GM21526 (cell line): ENCODE measurements around the gene TMEM150C.
"Not testable (repeated sequence)": the region's sequence is repeated elsewhere in the genome, so short reads cannot be mapped to it uniquely, and the experiment has no call there.

Source experiments
- ATAC-seq: cut with Tn5 transposase; IDR thresholded peaks from one replicate; pipeline ENCODE4 v1.9.1; 2021; ENCODE audit warnings: moderate library complexity; ENCODE audit not compliant: unreplicated experiment, low FRiP score

Gene TMEM150C

DNA sequence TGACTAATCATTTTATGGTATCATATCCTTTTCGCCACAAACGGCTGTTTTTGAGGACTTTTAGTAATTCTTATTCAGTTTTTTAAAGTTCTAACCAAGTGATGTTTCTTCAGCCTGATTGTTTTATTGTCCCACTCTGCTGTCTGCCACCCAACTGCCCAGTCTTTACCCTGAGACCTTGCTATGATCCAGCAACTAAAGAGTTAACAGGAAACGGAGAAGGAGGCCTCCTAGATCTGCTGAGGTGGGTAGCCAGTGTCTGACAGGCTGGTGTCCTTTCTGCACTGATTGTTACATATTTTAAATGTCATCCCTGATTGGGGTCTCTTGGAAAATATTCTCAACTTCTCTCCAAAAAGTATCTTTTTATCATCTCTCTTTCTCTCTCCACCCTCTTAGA lies 7.9 kb upstream of the TMEM150C start:
- ATAC-seq: no peak

DNA sequence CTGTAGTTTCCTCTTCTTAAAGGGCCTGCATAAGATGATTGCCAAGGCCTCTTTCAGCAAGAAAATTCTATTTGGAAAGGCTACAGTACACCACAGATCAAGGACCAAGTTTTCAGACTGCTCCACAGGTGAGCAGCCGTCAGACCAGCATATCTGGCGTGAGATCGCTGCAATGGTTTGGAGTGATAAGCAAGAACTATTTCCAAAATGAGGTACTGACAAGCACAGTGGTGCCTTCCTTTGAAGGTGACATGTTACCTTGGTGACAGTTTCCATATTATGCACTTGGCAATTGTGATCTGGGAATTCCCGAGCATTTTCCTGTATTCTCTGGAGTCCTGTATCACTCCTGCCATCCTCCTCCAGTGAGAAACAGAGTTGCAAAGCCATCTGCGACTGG lies 7.3 kb upstream of the TMEM150C start:
- no peak for ATAC-seq

DNA sequence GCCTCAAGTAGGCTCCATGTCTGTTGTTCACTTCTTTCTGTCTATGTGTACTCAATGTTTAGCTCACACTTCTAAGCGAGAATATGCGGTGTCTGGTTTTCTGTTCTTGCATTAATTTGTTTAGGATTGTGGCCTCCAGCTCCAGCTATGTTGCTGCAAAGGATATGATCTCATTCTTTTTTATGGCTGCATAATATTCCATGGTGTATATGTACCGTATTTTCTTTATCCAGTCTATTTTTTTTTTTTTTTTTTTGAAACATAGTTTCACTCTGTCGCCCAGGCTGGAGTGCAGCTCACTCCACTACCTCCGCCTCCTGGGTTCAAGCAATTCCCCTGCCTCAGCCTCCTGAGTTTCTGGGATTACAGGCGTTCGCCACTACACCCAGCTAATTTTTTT lies 5.7 kb upstream of the TMEM150C start:
- no peak for ATAC-seq

DNA sequence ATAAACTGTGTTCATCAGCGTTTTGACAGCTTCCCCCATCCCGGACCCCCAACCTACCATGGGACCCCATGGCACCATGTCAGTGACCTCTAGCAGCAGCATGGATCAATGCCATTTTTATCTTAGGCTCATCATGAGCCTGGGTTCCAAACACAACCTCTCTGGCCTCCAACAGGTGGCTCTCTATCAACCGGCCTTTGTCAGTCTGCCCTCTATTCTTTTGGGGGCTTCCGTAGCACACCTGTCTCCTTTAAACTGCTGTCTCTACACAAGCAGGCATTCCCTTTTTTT lies 721 bp upstream of the TMEM150C start:
- no peak for ATAC-seq

DNA sequence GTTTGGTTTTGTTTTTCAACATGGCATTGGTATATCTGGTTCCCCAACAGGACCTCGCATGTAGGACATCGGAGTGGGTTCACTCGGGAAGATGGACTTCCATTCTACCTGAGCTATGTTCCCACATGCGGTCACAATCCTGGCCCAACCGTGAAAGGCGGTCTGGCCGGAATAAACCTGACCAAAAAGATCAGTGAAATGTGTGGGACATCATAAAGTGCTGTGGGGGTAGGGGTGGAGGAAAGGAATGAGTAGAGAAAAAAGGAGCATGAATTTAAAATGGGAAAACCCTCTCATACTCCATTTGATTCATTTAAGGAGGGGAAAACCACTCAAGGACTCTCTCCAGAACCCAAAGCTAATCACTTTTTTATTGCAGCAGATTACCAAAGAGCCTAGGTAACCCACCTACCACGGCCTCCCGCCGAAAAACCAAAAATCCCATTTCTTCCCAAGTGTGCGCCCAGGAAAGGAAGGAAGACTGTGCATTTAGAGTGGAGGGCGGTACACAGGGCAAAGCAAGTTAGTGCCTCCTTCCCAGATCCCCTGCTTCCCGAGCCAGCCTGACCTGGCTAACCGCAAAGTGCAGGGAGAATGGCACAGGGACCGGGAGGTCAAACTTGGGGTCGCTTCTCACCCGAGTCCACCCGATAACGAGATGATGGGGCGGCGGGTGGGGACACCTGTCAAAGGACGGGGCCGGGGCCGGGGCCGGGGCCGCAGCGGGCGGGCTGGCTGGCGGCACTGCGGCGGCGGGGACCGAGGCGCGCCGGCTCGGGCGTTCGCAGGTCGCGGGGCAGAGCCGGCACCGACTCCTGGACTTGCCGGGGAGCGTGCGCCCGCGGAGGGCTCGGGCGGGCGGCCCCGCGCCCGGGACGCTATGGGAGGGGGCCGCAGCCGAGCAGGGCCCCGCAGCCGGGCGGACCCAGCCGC lies 669 bp downstream of the TMEM150C start:
- no peak for ATAC-seq

DNA sequence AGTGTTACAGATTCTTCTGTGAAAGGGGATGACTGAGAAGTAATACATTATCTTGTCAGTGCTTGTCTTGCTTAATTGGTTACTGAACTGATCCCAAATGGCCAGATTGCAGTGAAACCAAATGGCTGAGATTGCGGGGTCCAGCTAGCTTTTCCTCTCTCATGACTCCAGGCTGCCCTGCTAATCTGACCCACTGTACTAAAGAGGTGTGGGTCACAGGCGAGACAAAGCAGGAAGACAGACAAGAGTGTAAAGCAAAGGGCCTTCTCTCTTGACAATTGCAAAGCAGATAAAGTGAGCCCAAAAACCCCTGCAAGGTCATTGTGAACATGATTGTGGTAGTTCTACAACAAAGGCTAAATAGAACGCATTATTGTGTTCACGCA lies 2.1 kb downstream of the TMEM150C start:
- ATAC-seq: no peak

DNA sequence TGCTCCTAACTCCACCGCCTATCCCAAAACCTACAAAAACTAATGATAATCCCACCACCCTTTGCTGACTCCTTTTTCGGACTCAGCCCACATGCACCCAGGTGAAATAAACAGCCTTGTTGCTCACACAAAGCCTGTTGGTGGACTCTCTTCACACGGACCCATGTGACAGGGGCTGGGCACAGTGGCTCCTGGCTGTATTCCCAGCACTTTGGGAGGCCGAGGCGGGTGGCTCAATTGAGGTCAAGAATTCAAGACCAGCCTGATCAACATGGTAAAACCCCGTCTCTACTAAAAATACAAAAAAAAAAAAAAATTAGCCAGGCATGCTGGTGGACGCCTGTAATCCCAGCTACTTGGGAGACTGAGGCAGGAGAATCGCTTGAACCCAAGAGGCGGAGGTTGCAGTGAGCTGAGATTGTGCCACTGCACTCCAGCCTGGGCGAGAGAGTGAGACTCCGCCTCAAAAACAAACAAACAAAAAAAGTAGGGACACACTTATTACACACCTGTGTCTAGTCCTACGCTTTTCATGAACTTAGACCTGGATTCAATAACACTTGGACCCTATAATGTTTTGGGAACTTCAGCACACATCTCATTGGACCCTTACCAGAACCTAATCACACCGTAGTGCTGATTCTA lies 2.6 kb downstream of the TMEM150C start:
- ATAC-seq: not testable (repeated sequence)

DNA sequence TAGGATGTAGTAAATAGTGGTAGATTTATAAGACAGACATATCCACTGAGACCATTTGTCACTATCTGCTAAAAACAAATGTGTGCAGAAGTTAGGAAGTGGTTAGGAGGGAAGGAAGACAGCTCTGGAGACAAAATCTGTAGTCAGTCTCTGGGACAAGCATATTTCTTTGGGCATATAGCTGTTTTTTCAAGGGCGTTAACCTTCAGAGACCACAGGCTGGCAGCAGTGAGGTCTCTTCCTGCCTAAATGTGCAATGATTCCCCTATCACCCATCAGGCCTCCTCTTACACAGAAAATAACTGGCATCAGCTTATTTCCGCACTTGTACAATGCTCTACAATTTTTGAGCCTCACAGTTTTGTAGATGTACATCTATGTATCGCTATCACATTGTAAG lies 6.5 kb downstream of the TMEM150C start:
- ATAC-seq: no peak

DNA sequence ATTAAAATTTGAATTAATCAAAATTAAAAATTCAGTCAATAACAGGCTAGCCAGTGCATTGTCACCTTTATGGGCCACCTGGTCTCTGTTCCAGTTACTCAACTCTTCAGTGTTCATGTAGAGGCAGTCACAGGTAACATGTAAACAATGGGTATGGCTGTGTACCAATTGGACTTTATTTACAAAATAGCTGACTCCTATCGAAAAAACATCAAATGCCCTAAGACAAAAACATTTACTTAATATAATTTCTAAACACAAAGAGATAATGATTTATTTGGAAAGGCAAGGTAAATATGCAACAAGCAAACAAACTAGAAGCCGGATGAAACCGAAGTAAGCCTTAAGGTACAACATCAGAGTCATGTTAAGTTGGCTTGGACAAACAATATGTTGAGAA lies 8.8 kb downstream of the TMEM150C start:
- no peak for ATAC-seq

DNA sequence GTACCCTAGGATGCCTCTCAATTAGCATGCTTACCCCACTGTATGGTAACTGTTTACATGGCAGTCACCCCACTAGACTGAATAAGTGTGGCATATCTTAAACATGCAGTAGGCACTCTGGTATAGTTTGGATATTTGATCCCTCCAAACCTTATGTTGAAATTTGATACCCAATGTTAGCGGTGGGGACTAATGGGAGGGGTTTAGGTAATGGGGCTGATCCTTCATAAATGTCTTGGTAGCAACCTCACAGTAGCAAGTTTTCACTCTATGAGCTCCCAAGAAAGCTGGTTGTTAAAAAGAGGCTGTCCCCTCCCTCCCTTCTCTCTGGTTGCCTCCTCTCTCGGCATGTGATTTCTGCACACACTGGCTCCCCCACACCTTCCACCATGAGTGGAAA lies 10.1 kb downstream of the TMEM150C start:
- no peak for ATAC-seq

DNA sequence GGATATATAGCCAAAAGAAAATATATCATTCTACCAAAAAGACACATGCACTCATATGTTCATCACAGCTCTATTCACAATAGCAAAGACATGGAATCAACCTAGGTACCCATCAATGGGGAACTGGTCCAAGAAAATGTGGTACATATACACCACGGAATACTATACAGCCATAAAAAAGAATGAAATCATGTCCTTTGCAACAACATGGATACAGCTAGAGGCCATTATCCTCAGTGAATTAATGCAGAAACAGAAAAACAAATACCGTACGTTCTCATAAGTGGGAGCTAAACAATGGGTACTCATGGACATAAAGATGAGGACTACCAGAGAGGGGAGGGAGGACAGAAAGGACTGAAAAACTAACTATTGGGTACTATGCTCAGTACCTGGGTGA lies 13.9 kb downstream of the TMEM150C start:
- not testable (repeated sequence) for ATAC-seq

DNA sequence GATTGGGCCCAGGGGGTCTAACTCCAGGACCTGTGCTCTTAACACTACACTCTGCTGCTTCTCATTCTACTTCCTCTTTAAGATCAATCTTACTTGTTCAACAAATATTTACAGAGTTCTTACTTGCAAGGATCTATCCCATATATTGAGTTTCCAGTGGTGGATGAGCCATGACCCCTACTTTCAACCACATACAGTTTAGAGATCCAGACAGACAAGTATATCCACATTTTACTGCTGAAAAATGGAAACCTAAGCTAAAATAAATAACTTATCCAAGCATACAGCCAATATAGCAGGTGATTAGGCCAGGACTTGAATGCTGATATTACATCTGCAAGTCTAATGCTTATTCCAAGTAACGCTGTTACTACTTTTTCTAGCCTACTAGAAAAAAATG lies 18.7 kb downstream of the TMEM150C start:
- no peak for ATAC-seq

DNA sequence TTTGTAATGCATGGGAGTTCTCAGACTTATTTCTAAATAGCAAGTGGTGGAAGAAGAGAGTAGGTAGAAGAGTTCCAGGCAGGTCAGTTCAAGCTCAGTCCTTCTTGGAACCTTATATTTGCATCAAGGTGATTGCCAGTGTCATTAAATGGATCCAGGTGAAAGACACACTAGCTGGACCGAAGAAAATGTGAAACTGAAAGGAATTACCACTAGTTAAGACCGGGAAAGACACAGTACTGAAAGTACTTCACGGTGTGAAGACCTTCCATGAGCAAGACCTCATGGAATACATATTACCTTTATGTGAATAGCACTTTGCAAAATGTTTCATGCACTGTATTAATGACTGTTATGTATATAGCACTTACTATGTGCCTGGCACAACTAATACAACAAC lies 19.1 kb downstream of the TMEM150C start:
- no peak for ATAC-seq

DNA sequence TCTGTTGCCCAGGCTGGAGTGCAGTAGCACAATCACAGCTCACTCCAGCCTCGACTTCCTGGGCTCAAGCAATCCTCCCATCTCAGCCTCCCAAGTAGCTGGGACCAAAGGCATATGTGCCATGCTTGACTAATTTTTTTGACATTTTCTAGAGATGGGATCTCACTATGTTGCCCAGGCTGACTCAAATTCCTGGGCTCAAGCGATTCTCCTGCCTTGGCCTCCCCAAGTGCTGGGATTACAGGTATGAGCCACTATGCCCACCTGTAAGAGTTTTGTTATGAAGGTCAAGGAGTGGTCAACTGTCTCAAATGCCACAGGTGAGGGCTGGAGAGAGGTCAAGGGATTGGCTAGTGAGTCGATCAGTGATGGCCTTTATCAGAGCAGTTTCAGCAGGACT lies 32.5 kb downstream of the TMEM150C start:
- no peak for ATAC-seq

DNA sequence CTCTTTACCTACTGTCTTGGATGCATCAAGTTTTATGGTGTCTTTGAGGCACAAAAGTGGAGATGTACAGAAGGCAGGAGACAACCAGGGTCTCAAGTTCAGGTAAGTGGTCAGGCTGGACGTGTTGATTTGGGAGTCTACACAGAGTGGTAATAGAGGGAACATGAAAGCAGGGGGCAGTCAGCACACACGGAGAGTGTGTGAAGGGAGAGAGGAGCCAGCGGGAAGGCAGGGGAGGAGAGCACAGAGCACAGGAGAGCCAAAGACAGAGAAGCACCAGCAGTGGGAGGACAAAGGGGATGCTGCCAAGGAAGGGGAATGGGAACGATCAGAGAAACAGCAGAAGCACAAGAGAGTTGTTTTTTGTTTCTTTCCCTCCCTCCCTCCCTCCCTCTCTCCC lies 32.9 kb downstream of the TMEM150C start:
- ATAC-seq: no peak

DNA sequence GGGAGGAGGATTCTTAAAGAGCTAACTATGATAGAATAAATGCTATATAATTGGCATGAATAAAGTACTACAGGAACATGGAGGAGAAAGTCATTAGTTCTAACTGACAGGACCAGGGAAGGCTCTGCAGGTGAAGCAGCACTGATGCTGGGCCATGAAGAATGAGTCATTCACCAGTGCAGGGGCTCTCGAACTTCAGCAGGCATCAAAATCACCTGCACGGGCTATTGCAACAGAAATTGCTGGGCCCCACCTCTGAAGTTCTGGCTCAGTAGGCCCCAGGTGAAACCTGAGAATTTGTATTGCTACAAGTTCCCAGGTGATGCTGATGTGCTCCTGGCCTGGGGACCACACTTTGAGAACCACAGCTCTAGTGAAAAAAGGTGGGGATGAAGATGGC lies 33.7 kb downstream of the TMEM150C start:
- no peak for ATAC-seq

DNA sequence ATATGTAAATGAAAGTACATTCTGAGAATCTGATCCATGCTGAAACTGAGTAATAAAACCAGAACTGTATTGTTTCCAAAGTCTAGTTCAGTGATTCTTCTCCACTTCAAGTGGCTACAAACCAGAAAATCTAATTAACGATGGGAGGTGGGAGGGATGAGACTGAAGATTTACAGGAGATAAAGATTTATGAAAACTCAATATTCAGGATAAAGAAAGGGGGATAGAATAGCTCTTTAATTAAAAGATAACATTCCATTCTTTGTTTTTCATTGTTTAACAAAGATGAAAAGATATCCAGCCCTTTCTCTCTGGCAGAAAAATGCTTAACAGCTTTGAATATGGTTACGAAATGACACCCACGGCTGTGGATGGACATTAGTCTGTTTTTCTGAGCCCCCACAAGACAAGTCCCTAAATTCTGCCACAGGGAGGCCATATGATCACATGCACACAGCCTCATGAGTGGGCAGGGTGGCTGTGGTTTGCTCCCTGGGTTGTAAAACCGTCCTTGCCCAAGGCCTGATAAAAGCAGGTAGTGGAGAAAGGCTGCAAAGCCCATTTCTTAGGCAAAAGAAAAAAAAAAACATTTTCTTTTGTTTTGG lies 36.4 kb downstream of the TMEM150C start:
- ATAC-seq: no peak

DNA sequence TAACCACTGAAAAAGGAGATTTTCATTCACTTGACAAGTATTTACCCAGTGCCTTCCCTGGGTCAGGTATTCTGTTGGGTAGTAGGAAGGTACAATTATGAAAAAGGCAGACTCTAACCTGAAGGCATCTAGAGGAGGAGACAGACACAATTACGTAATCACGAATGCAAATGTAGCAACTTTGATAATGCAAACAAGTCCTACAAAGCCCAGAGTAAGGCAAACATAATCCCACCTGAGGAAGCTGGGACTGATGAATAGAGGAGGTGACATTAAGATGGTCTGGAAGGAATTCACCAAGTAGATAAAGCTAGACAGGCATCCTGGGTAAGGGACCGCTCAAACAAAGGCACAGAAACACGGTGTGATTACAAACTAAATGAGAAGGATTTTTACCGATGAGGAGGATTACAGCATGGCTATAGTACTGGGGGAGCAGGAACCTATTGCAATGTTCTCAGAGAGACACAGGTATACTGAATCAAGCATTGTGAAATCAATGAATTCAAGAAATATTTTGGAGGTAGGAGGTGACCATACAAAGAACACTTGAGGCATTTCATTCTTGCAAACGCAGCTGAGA lies 37.1 kb downstream of the TMEM150C start:
- no peak for ATAC-seq

DNA sequence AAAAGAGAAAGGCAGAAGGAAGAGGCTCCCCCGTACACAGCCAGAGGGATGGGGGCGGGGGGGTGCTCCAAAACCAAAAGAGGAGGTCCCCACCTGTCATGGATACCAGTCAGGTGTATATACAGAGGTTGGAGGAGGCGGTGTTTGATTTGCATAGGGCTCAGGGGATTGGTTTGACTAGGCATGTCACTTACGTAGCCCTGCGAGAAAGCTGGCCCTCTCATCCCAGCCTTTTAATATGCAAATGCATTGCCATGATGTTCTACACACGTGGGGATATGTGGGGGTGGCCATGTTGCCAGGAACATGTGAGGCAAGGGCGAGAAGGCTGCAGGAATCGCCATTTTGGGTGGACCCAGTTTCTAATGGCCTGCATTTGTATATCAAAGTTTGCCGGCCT lies 38.6 kb downstream of the TMEM150C start:
- no peak for ATAC-seq

DNA sequence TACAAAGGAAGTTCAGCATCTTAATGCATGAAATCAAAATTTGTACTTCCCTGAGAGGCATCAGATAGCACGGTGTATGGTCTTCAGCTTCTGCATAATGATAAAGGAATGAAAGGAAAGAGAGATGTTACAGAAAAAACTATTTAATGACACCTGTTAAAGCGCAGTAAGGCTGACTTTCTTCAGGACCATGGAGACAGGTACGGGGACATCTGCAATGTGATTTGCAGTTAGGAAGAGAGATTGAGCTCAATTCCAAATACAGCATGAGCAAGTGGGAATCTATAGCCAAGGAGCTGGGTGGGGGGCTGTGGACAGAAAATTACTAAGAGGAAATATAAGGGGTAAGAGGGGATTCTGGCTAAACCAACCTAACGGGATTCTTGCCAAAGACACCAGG lies 39.3 kb downstream of the TMEM150C start:
- ATAC-seq: no peak

DNA sequence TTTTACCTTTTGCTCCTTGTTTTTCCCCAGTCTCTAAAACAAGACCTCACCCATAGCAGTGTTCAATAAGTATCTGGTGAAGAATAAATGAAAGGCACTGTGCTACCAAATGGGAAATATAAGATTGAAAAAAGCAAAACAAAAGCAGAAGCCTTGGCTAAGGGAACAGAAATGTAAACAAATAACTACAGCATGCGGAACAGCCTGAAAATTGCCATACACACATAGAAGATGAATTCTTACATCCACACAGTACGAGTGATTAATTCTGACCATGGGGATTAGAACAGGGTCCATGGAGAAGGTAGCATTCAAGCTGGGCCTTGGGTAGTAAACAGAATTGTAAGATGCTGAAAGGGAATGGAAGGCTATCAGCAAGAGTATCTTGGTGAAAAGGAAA lies 40.5 kb downstream of the TMEM150C start:
- no peak for ATAC-seq

DNA sequence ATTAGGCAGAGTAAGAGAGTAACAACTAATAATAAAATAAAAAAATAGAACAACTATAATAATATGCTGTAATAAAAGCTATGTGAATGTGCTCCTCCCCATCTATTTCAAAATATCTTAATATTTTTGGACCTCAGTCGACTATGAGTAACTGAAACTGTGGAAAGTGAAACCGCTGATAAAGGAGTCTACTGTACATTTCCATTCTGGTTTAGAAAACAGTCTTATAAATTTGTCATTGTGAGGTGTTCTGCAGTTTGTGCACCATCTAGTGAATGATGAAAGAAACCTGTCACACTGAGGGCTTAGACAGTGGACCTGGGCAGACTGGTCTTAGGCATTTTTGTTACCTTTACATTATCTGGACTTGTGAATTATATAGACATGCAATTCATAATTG lies 42.0 kb downstream of the TMEM150C start:
- ATAC-seq: no peak
